HFFc6 (cell line): ENCODE results near the gene PLA1A. TPM values are rescaled to one million over a fixed set of nuclear protein-coding genes. Genes with fewer than 3 reads are reported as not detected.
A peak's percentile ranks its signal among the peaks of the same experiment; 100 is the strongest.

Source experiments
- DNase-seq: peaks from one replicate; pipeline ENCODE4 v3.0.0-alpha.2; 2018
- H3K27ac Mint-ChIP-seq: 2 replicates; pipeline ENCODE4 v1.8.0; 2020; ENCODE audit warnings: mild to moderate bottlenecking, mixed read lengths
- H3K27me3 Mint-ChIP-seq: 2 replicates; pipeline ENCODE4 v1.8.0; 2021; ENCODE audit warnings: mild to moderate bottlenecking, moderate library complexity, mixed read lengths; ENCODE audit not compliant: insufficient read depth
- H3K36me3 Mint-ChIP-seq: 2 replicates; pipeline ENCODE4 v1.8.0; 2021; ENCODE audit warnings: low read depth, mixed read lengths
- H3K4me1 Mint-ChIP-seq: 2 replicates; pipeline ENCODE4 v1.8.0; 2020; ENCODE audit warnings: low read depth, mixed read lengths
- H3K4me3 Mint-ChIP-seq: 2 replicates; pipeline ENCODE4 v1.8.0; 2020; ENCODE audit warnings: mild to moderate bottlenecking, moderate library complexity, mixed read lengths
- H3K9me3 Mint-ChIP-seq: 2 replicates; pipeline ENCODE4 v1.8.0; 2020; ENCODE audit warnings: mild to moderate bottlenecking, mixed read lengths
- CTCF ChIP-seq: fragments of 200-600 bp; sonication (generic); IDR thresholded peaks from 2 replicates; pipeline ENCODE4 v1.5.0; 2021; ENCODE audit warnings: antibody characterized with exemption, mild to moderate bottlenecking
- total RNA-seq, 6 experiments: library from RNA; stranded (reverse); fragmentation: NEBNext Ultra II Directional; extraction: Animal tissue kit (Norgen Biotek cat#: 25700); gene quantifications; 2 replicates in 1 of 6; 3 replicates in 5 of 6; pipeline ENCODE4 v1.2.3, GENCODE V29; 2021

Gene PLA1A
- total RNA-seq, 6 experiments from 2014 or later = not detected

GRCh38 chr3:119602676-119603075 lies 5.0 kb downstream of the PLA1A start:
- H3K36me3 Mint-ChIP-seq = no peaks in the 10 kb centered on the region
- no peaks in the 10 kb centered on the region; the same call in 1 of the 2 replicates for H3K4me1 Mint-ChIP-seq

GRCh38 chr3:119604878-119605277 lies 7.2 kb downstream of the PLA1A start:
- TF ChIP-seq CTCF = no peak
- no peaks in the 10 kb centered on the region for H3K9me3 Mint-ChIP-seq
- no peaks in the 10 kb centered on the region for H3K36me3 Mint-ChIP-seq
- DNase-seq = peak; percentile 34
- H3K27ac Mint-ChIP-seq = no peak overlapping the region
- no peak overlapping the region for H3K4me3 Mint-ChIP-seq
- no peaks in the 10 kb centered on the region; the same call in 1 of the 2 replicates for H3K4me1 Mint-ChIP-seq
- H3K27me3 Mint-ChIP-seq = peaks cover 27% of the 10 kb centered on the region

More at GRCh38 chr3:119602676-119603075, 5.0 kb downstream of the PLA1A start:
- DNase-seq = no peak
- Mint-ChIP-seq H3K9me3 (no peaks in the 10 kb centered on the region), H3K27me3 (peaks cover 20% of the 10 kb centered on the region), H3K27ac (no peak overlapping the region), H3K4me3 (no peak overlapping the region)
- no peak for TF ChIP-seq CTCF

- no peak for DNase-seq
- Mint-ChIP-seq H3K4me1 (no peaks in the 10 kb centered on the region; the same call in 1 of the 2 replicates), H3K27me3 (peaks cover 22% of the 10 kb centered on the region), H3K36me3 (no peaks in the 10 kb centered on the region), H3K4me3 (no peak overlapping the region), H3K9me3 (no peaks in the 10 kb centered on the region), H3K27ac (no peak overlapping the region)
- no peak for TF ChIP-seq CTCF
Measured at GRCh38 chr3:119608405-119609000, 10.8 kb downstream of the PLA1A start.

GRCh38 chr3:119609301-119609700 lies 11.6 kb downstream of the PLA1A start:
- Mint-ChIP-seq H3K4me3 (no peak overlapping the region), H3K27ac (no peak overlapping the region), H3K9me3 (no peaks in the 10 kb centered on the region), H3K36me3 (no peaks in the 10 kb centered on the region), H3K4me1 (no peaks in the 10 kb centered on the region; the same call in 1 of the 2 replicates), H3K27me3 (peaks cover 25% of the 10 kb centered on the region)
- no peak for TF ChIP-seq CTCF
- no peak for DNase-seq

GRCh38 chr3:119611664-119612063 lies 14.0 kb downstream of the PLA1A start:
- Mint-ChIP-seq H3K4me1 (no peaks in the 10 kb centered on the region), H3K36me3 (no peaks in the 10 kb centered on the region), H3K27ac (no peak overlapping the region), H3K4me3 (no peak overlapping the region), H3K9me3 (no peaks in the 10 kb centered on the region), H3K27me3 (peaks cover 31% of the 10 kb centered on the region)
- no peak for TF ChIP-seq CTCF
- no peak for DNase-seq

- Mint-ChIP-seq H3K9me3 (no peaks in the 10 kb centered on the region), H3K27me3 (peaks cover 33% of the 10 kb centered on the region), H3K27ac (no peak overlapping the region), H3K36me3 (no peaks in the 10 kb centered on the region), H3K4me1 (no peaks in the 10 kb centered on the region), H3K4me3 (no peak overlapping the region)
- no peak for TF ChIP-seq CTCF
- DNase-seq = no peak
Measured at GRCh38 chr3:119613201-119613600, 15.5 kb downstream of the PLA1A start.
